GM21825 (cell line): Measurements from ENCODE around the gene C4orf50.
"Not testable (repeated sequence)": the region's sequence is repeated elsewhere in the genome, so short reads cannot be mapped to it uniquely, and the experiment has no call there.

Experiments used
- ATAC-seq: cut with Tn5 transposase; IDR thresholded peaks from one replicate; pipeline ENCODE4 v1.9.1; 2021; ENCODE audit warnings: mild to moderate bottlenecking, moderate library complexity; ENCODE audit not compliant: unreplicated experiment

Gene C4orf50

GRCh38 chr4:5869966-5870619 lies 148.1 kb downstream of the C4orf50 start:
- ATAC-seq = no peak

DNA sequence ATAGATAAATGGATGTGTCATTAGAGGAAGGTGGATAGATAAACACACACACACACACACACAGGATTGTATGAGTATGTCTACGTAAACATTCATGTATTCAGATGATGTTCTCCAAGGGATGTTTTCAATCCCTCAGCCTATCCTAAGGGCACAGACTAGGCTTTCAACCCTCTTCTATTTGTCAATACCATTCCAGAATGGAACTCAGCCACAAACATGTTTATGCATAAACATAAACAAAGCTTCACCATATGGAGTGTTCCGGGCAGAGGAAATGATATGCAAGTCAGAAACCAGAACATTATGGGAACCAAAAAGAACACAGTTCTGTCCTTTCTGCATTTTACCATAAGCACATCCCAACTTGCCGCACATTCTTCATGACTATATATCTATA lies 150.4 kb downstream of the C4orf50 start:
- no peak for ATAC-seq

DNA sequence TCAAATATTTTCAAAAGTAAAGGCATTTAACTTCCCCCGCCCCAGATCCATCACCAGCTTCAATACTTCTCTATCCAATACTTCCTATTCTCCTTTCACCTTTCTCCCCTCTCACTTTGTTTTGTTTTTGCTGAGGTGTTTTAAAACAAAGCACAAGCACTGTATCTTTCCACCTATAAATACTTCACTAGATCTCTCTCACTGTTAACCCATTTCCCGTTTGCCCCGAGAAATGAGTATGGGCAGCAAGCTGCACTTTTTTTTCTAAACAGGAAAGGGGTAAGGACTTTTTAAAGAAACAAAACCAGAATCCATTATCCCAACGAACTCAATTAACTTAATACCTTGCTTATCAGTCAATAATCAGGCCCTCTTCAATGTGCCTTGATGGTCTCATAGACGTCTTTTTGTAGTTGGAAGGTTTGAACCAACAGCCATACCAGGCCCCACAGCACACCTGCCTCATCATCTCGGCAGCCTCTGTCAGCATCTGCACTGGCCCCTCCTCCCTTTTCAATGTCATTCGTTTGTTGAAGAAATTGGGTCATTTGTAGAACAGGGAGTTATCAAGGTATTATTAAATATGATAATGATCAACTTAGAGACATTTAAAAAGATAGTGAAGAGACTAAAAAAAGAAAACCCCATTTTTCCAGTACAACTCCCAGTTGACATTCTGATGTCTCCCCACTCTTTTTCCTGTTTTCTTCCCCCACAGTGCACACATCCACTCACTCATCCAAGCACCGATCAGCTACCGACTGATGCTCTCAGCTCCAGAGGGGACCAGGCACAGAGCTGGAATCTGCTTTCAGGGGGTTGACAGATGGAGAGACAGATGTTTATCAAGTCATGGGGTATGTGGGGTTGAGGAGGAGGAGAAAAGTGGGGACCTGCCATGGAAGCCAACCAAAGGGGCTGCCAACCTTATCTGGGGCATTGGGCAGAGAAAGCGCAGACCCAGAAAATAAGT lies 151.1 kb downstream of the C4orf50 start:
- ATAC-seq = no peak

- ATAC-seq = no peak
Observed at GRCh38 chr4:5865896-5866599, 152.2 kb downstream of the C4orf50 start.

DNA sequence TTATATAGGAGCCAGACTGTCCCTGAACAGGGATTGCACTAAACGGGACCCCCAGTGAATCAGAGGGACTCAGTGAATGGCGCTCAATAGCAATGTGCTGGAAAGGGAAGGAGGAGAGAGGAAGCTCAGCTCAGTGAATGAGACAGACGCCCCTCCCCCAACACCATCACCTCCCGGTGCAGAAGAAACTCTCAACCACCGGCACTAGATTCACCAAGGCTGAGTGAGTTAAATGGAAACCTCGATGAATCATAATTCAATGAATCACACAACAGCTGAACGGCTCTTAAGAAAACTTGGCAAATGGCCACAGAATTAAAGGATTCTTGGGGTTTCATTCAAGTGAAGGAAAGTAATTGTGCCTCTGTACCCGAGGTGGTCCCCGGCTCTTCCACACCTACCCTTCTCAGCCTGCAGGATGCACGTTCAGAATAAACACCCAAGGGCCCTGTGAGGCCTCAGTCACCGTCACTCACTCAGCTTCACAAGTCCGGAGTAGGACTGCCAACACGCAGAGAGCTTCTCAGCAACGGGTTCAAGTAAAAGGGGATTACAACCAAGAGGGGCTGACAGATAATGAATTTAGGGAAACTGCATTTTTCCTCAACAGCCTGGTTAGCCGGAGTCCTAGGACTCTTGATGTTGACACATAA lies 154.6 kb downstream of the C4orf50 start:
- ATAC-seq = no peak

GRCh38 chr4:5858020-5858769 lies 160.0 kb downstream of the C4orf50 start:
- ATAC-seq = no peak

- ATAC-seq = no peak
Observed at GRCh38 chr4:5857199-5857598, 161.0 kb downstream of the C4orf50 start.

DNA sequence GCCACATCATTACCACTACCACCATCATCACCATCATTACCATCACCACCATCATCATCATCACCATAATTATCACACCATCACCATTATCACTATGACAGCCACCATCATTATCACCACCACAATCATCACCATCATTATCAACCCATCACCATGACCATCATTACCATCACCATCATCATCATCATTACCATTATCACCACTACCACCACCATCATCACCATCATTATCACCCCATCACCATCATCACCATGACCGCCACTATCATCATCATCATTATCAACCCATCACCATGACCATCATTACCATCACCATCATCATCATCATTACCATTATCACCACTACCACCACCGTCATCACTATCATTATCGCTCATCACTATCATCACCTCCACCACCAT lies 161.9 kb downstream of the C4orf50 start:
- ATAC-seq = not testable (repeated sequence)

GRCh38 chr4:5854929-5855328 lies 163.3 kb downstream of the C4orf50 start:
- no peak for ATAC-seq

GRCh38 chr4:5852523-5853202 lies 165.6 kb downstream of the C4orf50 start:
- ATAC-seq = no peak

DNA sequence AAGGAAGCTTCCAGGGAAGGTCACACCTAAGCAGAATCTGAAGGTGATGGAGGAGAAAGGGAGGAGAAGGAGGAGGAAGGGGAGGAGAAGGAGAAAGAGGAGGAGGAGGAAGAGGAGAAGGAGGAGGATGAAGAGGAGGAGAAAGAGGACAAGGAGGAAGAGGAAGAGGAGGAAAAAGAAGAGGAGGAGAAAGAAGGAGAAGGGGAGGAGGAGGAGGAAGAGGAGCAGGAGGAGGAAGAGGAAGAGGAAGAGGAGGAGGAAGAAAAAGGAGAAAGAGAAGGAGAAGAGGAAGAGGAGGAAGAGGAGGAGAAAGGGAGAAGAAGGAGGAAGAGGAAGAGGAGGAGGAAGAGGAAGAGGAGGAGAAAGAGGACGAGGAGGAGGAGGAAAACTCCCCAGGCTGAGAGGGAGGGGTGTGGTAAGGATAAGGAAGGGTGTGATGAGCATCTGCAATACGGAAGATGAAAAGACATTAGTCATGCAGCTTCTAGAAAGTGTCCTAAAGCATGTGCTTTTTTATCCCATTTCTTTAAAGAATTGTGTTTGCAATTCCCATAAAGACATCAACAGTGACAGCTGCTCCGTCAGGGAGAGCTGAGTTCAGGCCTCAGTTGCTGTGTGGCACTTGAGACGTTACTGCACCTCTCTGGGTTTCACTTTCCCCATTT lies 166.5 kb downstream of the C4orf50 start:
- no peak for ATAC-seq
